ENCODE results near the gene TXLNB. TPM values are rescaled to one million over a fixed set of nuclear protein-coding genes. Genes with fewer than 3 reads are reported as not detected.
"Not testable (repeated sequence)": the region's sequence is repeated elsewhere in the genome, so short reads cannot be mapped to it uniquely, and the experiment has no call there.

The TXLNB gene
- total RNA-seq, 1 experiment from 2014 or later: not detected

- CTCF ChIA-PET: interaction anchor here (1.3 kb wide), 1 partner anchor 145 kb away, joined by 14 read pairs; no protein-coding TSS in a partner anchor
- no peaks in the 10 kb centered on the region for H3K9me3 ChIP-seq (ENCODE audit: control insufficient read depth, insufficient read depth, low read depth, low read length)
- no TSS peak for BruUV-seq (replicated peaks)
- intact Hi-C loops (cut with micrococcal nuclease; ENCODE audit: unreplicated experiment): loop anchor here (5.0 kb wide), 1 partner anchor 138 kb away; no protein-coding TSS in a partner anchor
- no peak overlapping the region for H3K4me3 ChIP-seq (ENCODE audit: low read depth in 2 of 2, low read length in 2 of 2)
- no peaks in the 10 kb centered on the region for H3K27me3 ChIP-seq (ENCODE audit: control insufficient read depth, insufficient read depth, low read length)
- no peaks in the 10 kb centered on the region for H3K36me3 ChIP-seq (ENCODE audit: control insufficient read depth, insufficient read depth, low read length)
- DNase-seq (ENCODE audit: low read depth, low spot score) (no peak), ATAC-seq (no peak)
- POLR2A ChIA-PET: interaction anchor here (0.6 kb wide), 1 partner anchor 294 kb away, joined by 9 read pairs; no protein-coding TSS in a partner anchor
- peak overlapping the region; percentile 17; the same call in 1 of the 2 replicates for H3K27ac ChIP-seq (ENCODE audit: low read length)
- in situ Hi-C loops (cut with HindIII; ENCODE audit: low pct_unique_long_range_greater_than_20kb, low sequenced_read_pairs): no loop called here
- no peaks in the 10 kb centered on the region for H3K4me1 ChIP-seq (ENCODE audit: control insufficient read depth, insufficient read depth, low read length)
- no peak for TF ChIP-seq REST (IDR thresholded peaks at IDR 0.05; ENCODE audit: insufficient read depth in 1 of 2, low read depth in 2 of 2, low read length in 1 of 2)
- TF ChIP-seq TCF7L2 (IDR thresholded peaks at IDR 0.05; ENCODE audit: low read depth, low read length): no peak
- no peak for TF ChIP-seq POLR2AphosphoS5 (IDR thresholded peaks at IDR 0.05; ENCODE audit: low read depth, low read length)
- no peak for TF ChIP-seq SIN3A (IDR thresholded peaks at IDR 0.05; ENCODE audit: borderline replicate concordance, insufficient read depth, low read depth, low read length)
- TF ChIP-seq CTCF (IDR thresholded peaks at IDR 0.05): no peak
These were observed 72.1 kb downstream of the TXLNB start for GRCh38 chr6:139219746-139220145.

- intact Hi-C loops (cut with micrococcal nuclease; ENCODE audit: unreplicated experiment): loop anchor here (5.0 kb wide), 1 partner anchor 138 kb away; no protein-coding TSS in a partner anchor
- no peaks in the 10 kb centered on the region for H3K9me3 ChIP-seq (ENCODE audit: control insufficient read depth, insufficient read depth, low read depth, low read length)
- no peaks in the 10 kb centered on the region for H3K4me1 ChIP-seq (ENCODE audit: control insufficient read depth, insufficient read depth, low read length)
- in situ Hi-C loops (cut with HindIII; ENCODE audit: low pct_unique_long_range_greater_than_20kb, low sequenced_read_pairs): no loop called here
- ChIA-PET POLR2A (interaction anchor here (0.6 kb wide), 1 partner anchor 294 kb away, joined by 9 read pairs; no protein-coding TSS in a partner anchor), CTCF (interaction anchor here (1.3 kb wide), 1 partner anchor 145 kb away, joined by 14 read pairs; no protein-coding TSS in a partner anchor)
- no TSS peak for BruUV-seq (replicated peaks)
- DNase-seq (ENCODE audit: low read depth, low spot score): peak; percentile 61
- peak overlapping the region; percentile 17; the same call in 1 of the 2 replicates for H3K27ac ChIP-seq (ENCODE audit: low read length)
- no peaks in the 10 kb centered on the region for H3K36me3 ChIP-seq (ENCODE audit: control insufficient read depth, insufficient read depth, low read length)
- H3K27me3 ChIP-seq (ENCODE audit: control insufficient read depth, insufficient read depth, low read length): no peaks in the 10 kb centered on the region
- peak; percentile 100 for ATAC-seq
- no peak overlapping the region for H3K4me3 ChIP-seq (ENCODE audit: low read depth in 2 of 2, low read length in 2 of 2)
- TF ChIP-seq SIN3A (IDR thresholded peaks at IDR 0.05; ENCODE audit: borderline replicate concordance, insufficient read depth, low read depth, low read length): no peak
- TF ChIP-seq CTCF (IDR thresholded peaks at IDR 0.05): peak; percentile 88
These were observed 72.5 kb downstream of the TXLNB start for GRCh38 chr6:139219271-139219729.

GRCh38 chr6:139212460-139212859, 79.3 kb downstream of the TXLNB start:
- ATAC-seq; H3K4me3 ChIP-seq (ENCODE audit: low read depth in 2 of 2, low read length in 2 of 2); CTCF ChIA-PET; H3K36me3 ChIP-seq (ENCODE audit: control insufficient read depth, insufficient read depth, low read length); in situ Hi-C loops (cut with HindIII; ENCODE audit: low pct_unique_long_range_greater_than_20kb, low sequenced_read_pairs); H3K27me3 ChIP-seq (ENCODE audit: control insufficient read depth, insufficient read depth, low read length); H3K4me1 ChIP-seq (ENCODE audit: control insufficient read depth, insufficient read depth, low read length); POLR2A ChIA-PET; BruUV-seq (replicated peaks); H3K9me3 ChIP-seq (ENCODE audit: control insufficient read depth, insufficient read depth, low read depth, low read length); DNase-seq (ENCODE audit: low read depth, low spot score); intact Hi-C loops (cut with micrococcal nuclease; ENCODE audit: unreplicated experiment); H3K27ac ChIP-seq (ENCODE audit: low read length): not testable (repeated sequence)

GRCh38 chr6:139210766-139211165, 81.0 kb downstream of the TXLNB start:
- CTCF ChIA-PET; intact Hi-C loops (cut with micrococcal nuclease; ENCODE audit: unreplicated experiment); H3K27ac ChIP-seq (ENCODE audit: low read length); ATAC-seq; H3K9me3 ChIP-seq (ENCODE audit: control insufficient read depth, insufficient read depth, low read depth, low read length); BruUV-seq (replicated peaks); H3K4me1 ChIP-seq (ENCODE audit: control insufficient read depth, insufficient read depth, low read length); DNase-seq (ENCODE audit: low read depth, low spot score); in situ Hi-C loops (cut with HindIII; ENCODE audit: low pct_unique_long_range_greater_than_20kb, low sequenced_read_pairs); H3K36me3 ChIP-seq (ENCODE audit: control insufficient read depth, insufficient read depth, low read length); H3K4me3 ChIP-seq (ENCODE audit: low read depth in 2 of 2, low read length in 2 of 2); H3K27me3 ChIP-seq (ENCODE audit: control insufficient read depth, insufficient read depth, low read length); POLR2A ChIA-PET: not testable (repeated sequence)
